ENCODE results near the gene NR4A1.

DNA sequence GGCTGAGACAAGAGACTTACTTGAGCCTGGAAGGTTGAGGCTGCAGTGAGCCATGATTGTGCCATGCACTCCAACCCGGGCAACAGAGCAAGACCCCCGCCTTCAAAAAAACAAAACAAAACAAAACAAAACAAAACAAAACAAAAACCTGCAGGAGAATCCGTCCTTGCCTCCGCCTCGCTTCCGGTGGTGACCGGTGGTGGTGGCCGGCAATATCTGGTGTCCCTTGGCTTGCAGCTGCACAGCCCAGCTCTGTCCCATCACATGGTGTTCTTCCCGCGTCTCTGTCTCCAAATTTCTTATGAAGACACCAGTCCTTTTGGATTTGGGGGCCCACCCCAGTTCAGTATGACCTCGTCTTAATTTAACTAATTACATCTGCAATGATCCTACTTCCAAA is 38.2 kb downstream of the NR4A1 start:
- no peak for TF ChIP-seq EZH2 (IDR thresholded peaks at IDR 0.05)
- no peak for TF ChIP-seq POLR2AphosphoS5 (IDR thresholded peaks at IDR 0.05; ENCODE audit: borderline replicate concordance, low read depth, low read length)
- TF ChIP-seq FOXP2 (optimal IDR thresholded peaks at IDR 0.05; ENCODE audit: control extremely low read depth, extremely low read length, insufficient read depth) = no peak
